ENCODE results near the gene C2CD4B. TPM values are rescaled to one million over a fixed set of nuclear protein-coding genes. Genes with fewer than 3 reads are reported as not detected.

C2CD4B gene
- polyA plus RNA-seq, 2 of the 4 experiments (the other 2 are of a cell fraction): 0.06 to 0.63 TPM

GRCh38 chr15:62142736-62143135 is 22.3 kb downstream of the C2CD4B start:
- peak; percentile 43 for TF ChIP-seq CTCF (IDR thresholded peaks at IDR 0.05)
- TF ChIP-seq HOXA7 (CRISPR knock-in tag; IDR thresholded peaks at IDR 0.05): no peak
- TF ChIP-seq SMC3 (IDR thresholded peaks at IDR 0.05): peak; percentile 48; the same call in 2 of the 3 replicates
- peak; percentile 59 to 61 for TF ChIP-seq RAD21 (conservative IDR thresholded peaks at IDR 0.05 in 1 of 2, IDR thresholded peaks at IDR 0.05 in 1 of 2)
- ChIA-PET POLR2A (no interaction called here), CTCF (interaction anchor here (0.5 to 2.9 kb wide), 20 partner anchors 8 to 675 kb away, joined by 3 to 16 read pairs (median 4); partner anchors contain the start of genes C2CD4A, C2CD4B and VPS13C)
- no peak for ATAC-seq
- DNase-seq (ENCODE audit: low read depth in 1 of 2, low spot score in 1 of 2): no peak
- H3K4me1 ChIP-seq: 0 out of 3 replicates have a peak, but pooled peaks cover 6% of the 10 kb centered on the region
- no peak overlapping the region for H3K4me3 ChIP-seq
- H3K4me2 ChIP-seq: no peak overlapping the region
- no peak for FAIRE-seq
- H3K27ac ChIP-seq: no peak overlapping the region; a peak in 1 of 6 replicates
- H3K9me3 ChIP-seq: no peaks in the 10 kb centered on the region; the same call in 2 of the 3 replicates
- 28% methylated on average over 3 of the region's 3 CpGs for WGBS (ENCODE audit: missing lambda C conversion rate)

- ChIA-PET POLR2A (no interaction called here), CTCF (interaction anchor here (0.5 to 2.9 kb wide), 20 partner anchors 9 to 674 kb away, joined by 3 to 16 read pairs (median 4); partner anchors contain the start of genes C2CD4A, C2CD4B and VPS13C)
- Histone ChIP-seq H3K9me3 (no peaks in the 10 kb centered on the region; the same call in 2 of the 3 replicates), H3K4me1 (0 out of 3 replicates have a peak, but pooled peaks cover 6% of the 10 kb centered on the region), H3K27ac (no peak overlapping the region; a peak in 1 of 6 replicates), H3K4me2 (no peak overlapping the region), H3K4me3 (no peak overlapping the region)
- no peak for FAIRE-seq
- no peak for DNase-seq (ENCODE audit: low read depth in 1 of 2, low spot score in 1 of 2)
- peak in 1 of 2 experiments; percentile 44; a peak in 1 of 6 replicates for ATAC-seq
- peak; percentile 10 for TF ChIP-seq MAFK (IDR thresholded peaks at IDR 0.05; ENCODE audit: partially characterized antibody)
- no peak for TF ChIP-seq BCL3 (IDR thresholded peaks at IDR 0.05)
- TF ChIP-seq RARB (CRISPR knock-in tag; IDR thresholded peaks at IDR 0.05): no peak
- WGBS (ENCODE audit: missing lambda C conversion rate): 52% methylated on average over 5 of the region's 5 CpGs
Measured at GRCh38 chr15:62141643-62142588, 23.2 kb downstream of the C2CD4B start.

- ATAC-seq (no peak), DNase-seq (ENCODE audit: low read depth in 1 of 2, low spot score in 1 of 2) (no peak), FAIRE-seq (no peak)
- H3K27ac ChIP-seq: no peak overlapping the region
- TF ChIP-seq KDM5A (IDR thresholded peaks at IDR 0.05) (no peak), E2F6 (IDR thresholded peaks at IDR 0.05; ENCODE audit: borderline replicate concordance, low read depth) (no peak), TP53 (CRISPR knock-in tag; IDR thresholded peaks at IDR 0.05) (no peak), ZSCAN20 (CRISPR knock-in tag; IDR thresholded peaks at IDR 0.05) (no peak), CHD4 (IDR thresholded peaks at IDR 0.05; ENCODE audit: borderline replicate concordance) (no peak), FOSB (CRISPR knock-in tag; IDR thresholded peaks at IDR 0.05) (no peak), CBX2 (IDR thresholded peaks at IDR 0.05; ENCODE audit: borderline replicate concordance, low read depth) (no peak), TFCP2L1 (CRISPR knock-in tag; IDR thresholded peaks at IDR 0.05) (no peak), MAX (IDR thresholded peaks at IDR 0.05) (no peak), NFE2L2 (conservative IDR thresholded peaks at IDR 0.05; ENCODE audit: low read length) (no peak), ZC3H11A (IDR thresholded peaks at IDR 0.05) (no peak), KDM1A (IDR thresholded peaks at IDR 0.05; ENCODE audit: low read depth) (no peak), PHF8 (IDR thresholded peaks at IDR 0.05; ENCODE audit: borderline replicate concordance, low read depth) (no peak), JUNB (IDR thresholded peaks at IDR 0.05) (no peak), BHLHE40 (IDR thresholded peaks at IDR 0.05; ENCODE audit: low read depth, low read length) (no peak), ESRRA (IDR thresholded peaks at IDR 0.05; ENCODE audit: borderline replicate concordance, low read length) (no peak), ZNF302 (CRISPR knock-in tag; IDR thresholded peaks at IDR 0.05) (no peak), BCL3 (IDR thresholded peaks at IDR 0.05) (no peak)
- ChIA-PET CTCF (interaction anchor here (0.7 to 2.9 kb wide), 8 partner anchors 10 to 166 kb away, joined by 3 to 16 read pairs (median 6); partner anchors contain the start of genes C2CD4A and VPS13C), POLR2A (no interaction called here)
- no peaks in the 10 kb centered on the region; the same call in 2 of the 3 replicates for H3K9me3 ChIP-seq
- H3K4me1 ChIP-seq: 0 out of 3 replicates have a peak, but pooled peaks cover 7% of the 10 kb centered on the region
- no peak overlapping the region for H3K4me2 ChIP-seq
- no peak overlapping the region for H3K4me3 ChIP-seq
- 5% methylated on average over 1 of the region's 1 CpG for WGBS (ENCODE audit: missing lambda C conversion rate)
Measured at GRCh38 chr15:62141200-62141599, 23.9 kb downstream of the C2CD4B start.

Measured in A549 (cell line).